Measurements from ENCODE around the gene LMOD3. TPM values are rescaled to one million over a fixed set of nuclear protein-coding genes. Genes with fewer than 3 reads are reported as not detected.

Gene LMOD3
- total and polyA plus RNA-seq, 2 of the 8 experiments (the other 6 are each of a cell fraction or from before 2014, with no cell fraction given), result not detected

GRCh38 chr3:69143612-69144011 is 21.2 kb upstream of the LMOD3 start:
- H2BK20ac ChIP-seq (ENCODE audit: low read length), result no peak overlapping the region
- no peak overlapping the region for H2AFZ ChIP-seq (ENCODE audit: low read length)
- H4K5ac ChIP-seq (ENCODE audit: insufficient read length, low read depth, low read length), result no peak overlapping the region
- FAIRE-seq (no peak), DNase-seq (ENCODE audit: low read depth in 1 of 2, low spot score in 2 of 2) (no peak)
- H3K9ac ChIP-seq (replicated peaks in 1 of 4; ENCODE audit: extremely low read depth in 1 of 4, low read depth in 3 of 4, low read length in 3 of 4), result no peak overlapping the region
- no peak overlapping the region for H2AK5ac ChIP-seq (ENCODE audit: low read depth, low read length)
- H3K4ac ChIP-seq (replicated peaks; ENCODE audit: insufficient read length, low read depth, low read length), result no peak overlapping the region
- POLR2A ChIA-PET (ENCODE audit: partially characterized antibody), result no interaction called here
- no peak overlapping the region for H4K8ac ChIP-seq (ENCODE audit: extremely low read depth, insufficient read depth, low read length)
- no peak overlapping the region for H3K4me2 ChIP-seq (ENCODE audit: insufficient read depth in 1 of 2, low read depth in 2 of 2, low read length in 2 of 2)
- no peak overlapping the region for H3K18ac ChIP-seq (ENCODE audit: extremely low read depth, low read length)
- no peak overlapping the region for H2BK120ac ChIP-seq (replicated peaks; ENCODE audit: low read depth, low read length)
- 78% methylated on average over 3 of the region's 3 CpGs; no CpG with 5 or more reads in 1 of the 2 experiments for WGBS, 2 experiments (ENCODE audit: extremely low coverage in 1 of 2, insufficient coverage in 1 of 2, insufficient read length in 1 of 2, insufficient replicate concordance in 2 of 2, low coverage in 1 of 2, low lambda C conversion rate in 2 of 2, missing lambda C conversion rate in 1 of 2)
- peaks cover 0 to 6% (median 4%) of the 10 kb centered on the region in 4 experiments; a peak in 5 of 7 replicates for H3K4me1 ChIP-seq (replicated peaks in 1 of 4; ENCODE audit: control insufficient read depth in 3 of 4, insufficient read depth in 4 of 4, low read length in 3 of 4)
- no peak overlapping the region for H3K4me3 ChIP-seq (ENCODE audit: extremely low read depth in 1 of 4, insufficient read depth in 2 of 4, low read depth in 3 of 4, low read length in 4 of 4)
- H3K23me2 ChIP-seq (ENCODE audit: low read depth, low read length), result no peaks in the 10 kb centered on the region
- H3K56ac ChIP-seq (replicated peaks; ENCODE audit: insufficient read length, low read depth, low read length), result no peak overlapping the region
- H3K23ac ChIP-seq (ENCODE audit: insufficient read length), result no peak overlapping the region
- peaks cover 0 to 7% (median 4%) of the 10 kb centered on the region in 4 experiments; a peak in 3 of 7 replicates for H3K27me3 ChIP-seq (replicated peaks in 1 of 4; ENCODE audit: control insufficient read depth in 3 of 4, extremely low read depth in 1 of 4, insufficient read depth in 3 of 4, low read length in 3 of 4)
- no peak overlapping the region for H3K14ac ChIP-seq (ENCODE audit: insufficient read length)
- TF ChIP-seq MAFK (IDR thresholded peaks at IDR 0.05; ENCODE audit: low read depth, low read length), result 0 out of 2 replicates have a peak, but pooled peaks have one; percentile 48
- 0 out of 2 replicates have a peak, but pooled peaks have one; percentile 14 for TF ChIP-seq BACH1 (IDR thresholded peaks at IDR 0.05; ENCODE audit: low read length)
- 0 out of 2 replicates have a peak, but pooled peaks have one; percentile 59 for TF ChIP-seq CEBPB (IDR thresholded peaks at IDR 0.05; ENCODE audit: low read depth, low read length)
- TF ChIP-seq SP2 (IDR thresholded peaks at IDR 0.05; ENCODE audit: low read length), result no peak
- no peaks in the 10 kb centered on the region for H3K9me3 ChIP-seq (ENCODE audit: insufficient read depth in 2 of 2, low read depth in 1 of 2, low read length in 1 of 2)
- no peaks in the 10 kb centered on the region for H3K79me2 ChIP-seq (ENCODE audit: control insufficient read depth in 1 of 2, insufficient read depth in 2 of 2, low read length in 2 of 2)
- no peak overlapping the region for H2BK15ac ChIP-seq (ENCODE audit: low read length)
- CTCF ChIA-PET (ENCODE audit: partially characterized antibody), result interaction anchor here (1.3 kb wide), 1 partner anchor 23 kb away, joined by 5 read pairs; no protein-coding TSS in a partner anchor
- H3K79me1 ChIP-seq (ENCODE audit: low read depth, low read length), result no peaks in the 10 kb centered on the region
- no peak overlapping the region for H3K27ac ChIP-seq (ENCODE audit: low read depth, low read length)
- no peaks in the 10 kb centered on the region for H3K36me3 ChIP-seq (ENCODE audit: control insufficient read depth in 2 of 4, insufficient read depth in 4 of 4, low read length in 3 of 4)
- no peaks in the 10 kb centered on the region for H4K20me1 ChIP-seq (replicated peaks in 1 of 2; ENCODE audit: control insufficient read depth in 1 of 2, insufficient read depth in 2 of 2, low read length in 2 of 2)
- H2BK5ac ChIP-seq (ENCODE audit: low read depth, low read length), result no peak overlapping the region
- H4K91ac ChIP-seq (replicated peaks; ENCODE audit: insufficient read length, low read length), result no peak overlapping the region
- no peak overlapping the region; the same call in 1 of the 2 replicates for H2BK12ac ChIP-seq (ENCODE audit: low read depth, low read length)

Measured in H1 (cell line).